Loucy (cell line): ENCODE measurements around the gene KLRC2.

Experiments used
- EZH2phosphoT487 ChIP-seq: fragments of 200-600 bp; IDR thresholded peaks from 2 replicates; pipeline ENCODE4 v1.6.1; 2018; ENCODE audit warnings: antibody characterized with exemption, mild to moderate bottlenecking, moderate library complexity, borderline replicate concordance
- TF ChIP-seq, protein P1 (sequence below): fragments of 200-600 bp; sonication (generic); conservative IDR thresholded peaks from 2 replicates; pipeline ENCODE4 v1.5.1; 2014; ENCODE audit warnings: mild to moderate bottlenecking, antibody characterized with exemption, low read length

DNA sequence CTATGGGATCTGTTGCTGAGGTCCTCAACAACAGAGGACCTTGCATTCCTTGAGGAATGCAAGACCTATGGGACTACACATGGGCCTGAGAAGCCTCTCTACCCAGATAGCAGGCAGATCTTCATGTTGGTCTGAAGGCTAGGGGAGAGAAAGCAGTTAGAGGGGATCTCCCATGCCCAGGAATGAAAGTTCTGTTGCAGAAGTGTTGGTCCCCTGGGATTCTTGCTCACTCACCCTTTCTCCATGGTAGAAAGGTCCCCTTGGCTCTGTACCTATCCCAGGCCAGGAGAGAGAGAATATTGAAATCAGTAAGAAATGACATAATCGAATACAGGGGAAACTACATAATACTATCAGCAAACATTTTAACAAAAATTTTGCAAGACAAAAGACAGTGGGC is 33.9 kb upstream of the KLRC2 start:
- TF ChIP-seq, protein P1, sequence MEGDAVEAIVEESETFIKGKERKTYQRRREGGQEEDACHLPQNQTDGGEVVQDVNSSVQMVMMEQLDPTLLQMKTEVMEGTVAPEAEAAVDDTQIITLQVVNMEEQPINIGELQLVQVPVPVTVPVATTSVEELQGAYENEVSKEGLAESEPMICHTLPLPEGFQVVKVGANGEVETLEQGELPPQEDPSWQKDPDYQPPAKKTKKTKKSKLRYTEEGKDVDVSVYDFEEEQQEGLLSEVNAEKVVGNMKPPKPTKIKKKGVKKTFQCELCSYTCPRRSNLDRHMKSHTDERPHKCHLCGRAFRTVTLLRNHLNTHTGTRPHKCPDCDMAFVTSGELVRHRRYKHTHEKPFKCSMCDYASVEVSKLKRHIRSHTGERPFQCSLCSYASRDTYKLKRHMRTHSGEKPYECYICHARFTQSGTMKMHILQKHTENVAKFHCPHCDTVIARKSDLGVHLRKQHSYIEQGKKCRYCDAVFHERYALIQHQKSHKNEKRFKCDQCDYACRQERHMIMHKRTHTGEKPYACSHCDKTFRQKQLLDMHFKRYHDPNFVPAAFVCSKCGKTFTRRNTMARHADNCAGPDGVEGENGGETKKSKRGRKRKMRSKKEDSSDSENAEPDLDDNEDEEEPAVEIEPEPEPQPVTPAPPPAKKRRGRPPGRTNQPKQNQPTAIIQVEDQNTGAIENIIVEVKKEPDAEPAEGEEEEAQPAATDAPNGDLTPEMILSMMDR = no peak
- TF ChIP-seq EZH2phosphoT487 = no peak
